ENCODE results near the gene SURF6.
"Not testable (repeated sequence)": the region's sequence is repeated elsewhere in the genome, so short reads cannot be mapped to it uniquely, and the experiment has no call there.

SURF6 gene

DNA sequence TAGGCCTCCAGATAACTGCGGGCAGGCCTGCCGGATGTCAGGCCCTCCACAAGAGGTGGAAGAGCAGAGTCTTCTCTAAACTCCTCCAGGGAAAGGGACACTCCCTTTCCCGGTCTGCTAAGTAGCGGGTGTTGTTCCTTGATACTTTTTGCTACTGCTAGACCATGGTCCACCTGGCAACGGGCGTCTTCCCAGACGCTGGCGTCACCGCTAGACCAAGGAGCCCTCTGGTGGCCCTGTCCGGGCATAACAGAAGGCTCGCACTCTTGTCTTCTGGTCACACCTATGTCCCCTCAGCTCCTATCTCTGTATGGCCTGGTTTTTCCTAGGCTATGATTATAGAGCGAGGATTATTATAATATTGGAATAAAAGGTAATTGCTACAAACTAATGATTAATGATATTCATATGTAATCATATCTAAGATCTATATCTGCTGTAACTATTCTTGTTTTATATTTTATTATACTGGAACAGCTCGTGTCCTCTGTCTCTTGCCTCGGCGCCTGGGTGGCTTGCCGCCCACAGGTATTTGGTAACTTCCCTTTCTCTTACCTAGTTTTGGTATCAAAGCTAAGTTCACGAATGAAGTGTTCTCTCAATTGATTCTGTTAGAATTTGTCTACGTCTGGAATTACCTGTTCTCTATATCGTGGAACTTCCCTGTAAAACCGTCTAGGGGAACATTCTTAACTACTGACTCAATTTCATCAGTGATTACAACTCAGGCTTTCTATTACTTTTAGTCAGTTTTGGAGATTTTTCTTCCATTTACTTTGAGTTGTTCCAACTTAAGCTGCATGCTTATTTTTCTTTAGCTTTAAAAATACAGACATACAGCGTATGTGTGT is 6.5 kb downstream of the SURF6 start:
- not testable (repeated sequence) for H3K27ac Mint-ChIP-seq; DNase-seq (ENCODE audit: low spot score in 2 of 2); H3K9me3 Mint-ChIP-seq; ATAC-seq; H3K4me3 Mint-ChIP-seq
- Mint-ChIP-seq H3K4me1 (peaks cover 26% of the 10 kb centered on the region), H3K36me3 (peaks cover 63% of the 10 kb centered on the region)

DNA sequence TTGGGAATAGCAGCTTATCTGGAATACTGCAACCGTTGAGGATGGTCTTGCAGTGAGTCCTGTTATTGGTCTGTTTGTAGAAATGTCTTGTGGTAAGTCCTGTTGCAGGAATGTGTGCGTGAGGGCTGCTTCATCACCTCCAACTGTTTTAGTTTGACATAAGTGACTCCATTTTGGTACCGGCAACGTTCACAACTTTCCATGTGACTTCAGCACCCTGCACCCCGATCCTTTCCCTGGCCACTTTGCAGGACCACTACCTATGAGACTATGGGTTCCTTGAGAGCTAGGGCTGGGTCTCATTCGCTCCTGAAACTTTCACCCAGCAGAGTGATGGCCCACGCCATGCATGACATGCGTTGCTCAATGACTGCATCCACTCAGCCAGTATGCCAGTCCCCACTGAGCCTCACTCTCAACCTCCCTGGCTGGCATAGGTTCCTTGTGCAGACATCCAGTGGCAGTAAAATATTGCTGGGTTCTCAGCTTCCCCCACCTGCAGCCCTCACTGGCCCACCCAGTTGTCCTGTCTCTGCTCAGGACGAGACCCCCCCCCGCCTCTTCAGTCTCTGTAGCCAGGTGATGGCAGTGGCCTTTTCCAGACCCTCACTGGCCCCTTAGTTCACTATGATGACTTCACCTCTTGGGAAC is 8.0 kb downstream of the SURF6 start:
- no peak for DNase-seq (ENCODE audit: low spot score in 2 of 2)
- Mint-ChIP-seq H3K4me1 (peaks cover 27% of the 10 kb centered on the region), H3K36me3 (peaks cover 47% of the 10 kb centered on the region), H3K4me3 (no peak overlapping the region), H3K9me3 (no peaks in the 10 kb centered on the region), H3K27ac (peak overlapping the region; percentile 11)
- ATAC-seq = no peak

DNA sequence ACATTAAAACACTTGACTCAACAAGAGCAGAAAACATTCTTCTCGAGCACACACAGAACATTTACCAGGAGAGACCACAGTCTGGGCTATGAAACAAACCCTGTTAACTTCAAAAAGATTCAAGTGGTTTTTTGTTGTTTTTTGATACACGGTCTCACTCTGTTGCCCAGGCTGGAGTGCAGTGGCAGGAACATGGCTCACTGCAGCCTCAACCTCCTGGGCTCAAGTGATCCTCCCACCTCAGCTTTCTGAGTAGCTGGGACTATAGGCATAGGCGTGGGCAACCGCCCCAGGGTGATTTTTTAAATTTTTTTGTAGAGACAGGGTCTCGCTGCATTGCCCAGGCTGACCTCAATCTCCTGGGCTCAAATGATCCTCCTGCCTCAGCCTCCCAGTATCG is 9.0 kb downstream of the SURF6 start:
- H3K4me1 Mint-ChIP-seq = peaks cover 19% of the 10 kb centered on the region
- H3K36me3 Mint-ChIP-seq = peaks cover 38% of the 10 kb centered on the region
- H3K9me3 Mint-ChIP-seq; DNase-seq (ENCODE audit: low spot score in 2 of 2); ATAC-seq; H3K4me3 Mint-ChIP-seq; H3K27ac Mint-ChIP-seq: not testable (repeated sequence)

DNA sequence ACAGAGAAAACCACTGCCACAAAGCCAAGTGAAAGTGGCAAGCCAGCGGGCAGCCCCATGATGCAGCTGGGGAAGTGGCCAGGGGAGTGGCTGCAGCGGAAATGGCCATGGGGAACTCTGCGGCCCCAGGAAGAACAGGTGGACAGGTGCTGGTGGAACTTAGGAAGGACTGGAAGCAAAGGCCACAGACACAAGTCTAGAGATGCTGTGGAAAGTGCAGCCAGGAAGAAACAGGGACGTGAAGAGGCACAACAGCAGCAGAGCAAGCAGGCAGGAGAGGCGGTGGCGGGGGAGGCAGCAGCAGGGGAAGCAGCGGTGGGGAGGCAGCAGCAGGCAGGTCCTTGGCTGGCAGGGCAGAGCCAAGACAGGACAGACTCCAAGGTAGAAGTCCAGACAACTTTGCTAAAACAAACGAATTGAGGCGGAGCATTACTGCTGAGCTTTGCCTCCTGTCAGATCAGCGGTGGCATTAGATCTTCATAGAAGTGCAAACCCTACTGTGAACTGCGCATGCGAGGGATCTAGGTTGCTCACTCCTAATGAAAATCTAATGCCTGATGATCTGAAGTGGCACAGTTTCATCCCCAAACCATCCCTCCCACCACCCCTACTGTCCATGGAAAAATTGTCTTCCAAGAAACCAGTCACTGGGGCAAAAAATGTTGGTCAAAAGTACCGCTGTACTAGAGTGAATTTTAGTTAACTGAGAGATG is 11.8 kb downstream of the SURF6 start:
- Mint-ChIP-seq H3K27ac (no peak overlapping the region), H3K4me3 (no peak overlapping the region), H3K9me3 (no peaks in the 10 kb centered on the region), H3K4me1 (peaks cover 16% of the 10 kb centered on the region), H3K36me3 (peaks cover 11% of the 10 kb centered on the region)
- DNase-seq (ENCODE audit: low spot score in 2 of 2) (no peak), ATAC-seq (no peak)

DNA sequence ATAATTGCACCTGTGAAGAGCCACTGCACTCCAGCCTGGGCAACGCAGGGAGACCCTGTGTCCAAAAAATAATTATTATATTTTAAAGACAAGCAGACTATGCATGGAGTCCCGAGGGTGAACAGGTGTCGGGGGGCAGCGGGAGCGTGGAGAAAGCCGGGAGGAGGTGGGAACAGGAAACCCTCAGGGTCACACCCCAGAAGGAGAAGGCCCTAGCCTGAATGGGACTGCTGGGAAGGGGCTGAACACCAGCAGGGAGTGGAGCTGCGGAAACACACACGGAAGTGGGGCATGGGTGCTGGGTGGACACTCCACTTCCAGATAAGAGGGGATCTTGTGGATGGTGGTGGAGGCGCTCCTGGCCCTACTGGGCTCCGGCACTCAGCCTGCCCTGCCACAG is 12.8 kb downstream of the SURF6 start:
- H3K27ac Mint-ChIP-seq = no peak overlapping the region
- no peaks in the 10 kb centered on the region for H3K9me3 Mint-ChIP-seq
- H3K4me1 Mint-ChIP-seq = peaks cover 10% of the 10 kb centered on the region
- peaks cover 2% of the 10 kb centered on the region for H3K36me3 Mint-ChIP-seq
- DNase-seq (ENCODE audit: low spot score in 2 of 2) (no peak), ATAC-seq (no peak)
- H3K4me3 Mint-ChIP-seq = no peak overlapping the region

DNA sequence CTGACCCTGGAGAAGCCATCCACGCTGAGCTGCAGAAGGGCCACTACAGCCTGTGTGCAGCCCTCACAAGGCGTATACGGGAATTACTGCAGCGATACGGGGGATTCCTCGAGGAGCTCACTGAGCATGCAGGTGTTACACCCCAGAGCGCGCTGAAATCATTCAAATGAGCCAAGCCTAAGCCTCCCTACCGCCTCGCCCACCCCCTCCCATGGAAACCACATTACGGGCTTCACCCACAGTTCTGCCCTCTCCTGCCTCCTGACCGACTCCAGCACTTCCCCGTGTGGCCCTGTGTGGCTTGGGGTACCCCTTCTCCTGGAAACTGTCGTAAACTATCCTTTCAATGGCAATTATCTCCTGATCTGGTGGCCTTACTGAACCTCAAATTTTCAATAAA is 13.3 kb downstream of the SURF6 start:
- no peak for DNase-seq (ENCODE audit: low spot score in 2 of 2)
- Mint-ChIP-seq H3K9me3 (no peaks in the 10 kb centered on the region), H3K36me3 (no peaks in the 10 kb centered on the region), H3K4me3 (no peak overlapping the region), H3K27ac (no peak overlapping the region), H3K4me1 (peaks cover 10% of the 10 kb centered on the region)
- ATAC-seq = no peak

DNA sequence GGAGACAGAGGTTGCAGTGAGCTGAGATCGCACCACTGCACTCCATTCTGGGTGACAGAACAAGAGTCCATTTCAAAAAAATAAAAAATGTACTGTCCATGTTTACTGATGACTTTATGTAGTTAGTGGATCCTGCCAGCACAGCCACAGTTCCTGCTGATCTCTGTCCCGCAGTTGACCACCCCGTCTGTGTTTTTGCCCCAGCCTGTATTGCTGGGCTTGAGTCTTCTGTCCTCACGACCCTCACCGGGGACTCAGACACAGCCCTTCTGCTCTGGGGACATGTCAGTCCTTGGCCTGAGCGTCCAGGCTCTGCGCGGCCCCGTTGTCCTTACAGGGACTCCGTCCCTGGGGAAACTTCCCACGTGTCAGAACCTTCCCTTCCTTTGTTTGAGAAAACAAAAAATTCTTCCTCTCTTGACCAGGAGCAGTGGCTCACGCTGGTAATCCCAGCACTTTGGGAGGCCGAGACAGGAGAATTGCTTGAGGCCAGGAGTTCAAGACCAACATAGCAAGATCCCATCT is 14.5 kb downstream of the SURF6 start:
- peaks cover 10% of the 10 kb centered on the region for H3K4me1 Mint-ChIP-seq
- DNase-seq (ENCODE audit: low spot score in 2 of 2) = no peak
- H3K36me3 Mint-ChIP-seq = no peaks in the 10 kb centered on the region
- no peak for ATAC-seq
- H3K4me3 Mint-ChIP-seq = no peak overlapping the region
- H3K9me3 Mint-ChIP-seq = no peaks in the 10 kb centered on the region
- H3K27ac Mint-ChIP-seq = no peak overlapping the region

DNA sequence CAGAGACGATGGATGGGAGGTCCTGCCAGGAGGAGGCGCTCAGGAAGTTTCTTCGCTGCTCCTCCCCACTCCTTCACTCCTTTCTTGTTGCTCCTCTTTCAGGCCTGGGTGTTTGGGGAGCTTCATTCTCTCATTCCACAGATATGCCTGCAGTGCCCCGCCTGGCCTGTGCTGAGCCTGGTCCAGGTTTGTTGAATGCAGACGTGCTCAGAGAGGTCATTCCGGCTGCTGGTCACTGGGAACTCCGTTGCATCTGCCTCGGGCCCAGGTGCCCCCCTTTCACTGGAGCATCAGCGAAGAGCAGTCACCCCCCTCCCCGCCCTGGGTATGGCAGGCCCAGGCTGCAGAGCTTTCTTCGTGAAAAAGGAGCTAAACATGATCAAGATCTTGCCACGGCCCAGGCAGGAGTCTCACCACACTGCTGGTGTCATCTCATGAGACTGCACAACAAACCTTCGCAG is 15.5 kb downstream of the SURF6 start:
- DNase-seq (ENCODE audit: low spot score in 2 of 2) = no peak
- Mint-ChIP-seq H3K4me3 (no peak overlapping the region), H3K36me3 (no peaks in the 10 kb centered on the region), H3K27ac (no peak overlapping the region), H3K9me3 (no peaks in the 10 kb centered on the region), H3K4me1 (peaks cover 10% of the 10 kb centered on the region)
- no peak for ATAC-seq

DNA sequence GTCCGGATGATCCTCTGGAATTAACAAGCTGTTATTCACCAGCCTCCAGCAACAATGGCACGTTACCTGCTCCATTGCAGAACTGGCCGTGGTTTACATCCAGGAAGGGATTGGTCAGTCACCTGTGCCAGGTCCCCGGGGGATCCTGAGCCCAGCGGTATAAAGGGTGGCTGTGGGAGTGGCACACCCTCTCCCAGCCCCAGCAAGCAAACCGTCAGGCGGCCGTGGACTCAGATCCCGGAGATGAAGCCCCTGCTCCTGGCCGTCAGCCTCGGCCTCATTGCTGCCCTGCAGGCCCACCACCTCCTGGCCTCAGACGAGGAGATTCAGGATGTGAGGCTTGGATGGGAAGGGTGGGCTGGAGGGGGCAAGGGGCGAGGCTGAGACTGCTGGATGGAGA is 18.4 kb downstream of the SURF6 start:
- not testable (repeated sequence) for DNase-seq (ENCODE audit: low spot score in 2 of 2); H3K36me3 Mint-ChIP-seq; H3K4me1 Mint-ChIP-seq; H3K9me3 Mint-ChIP-seq; ATAC-seq; H3K27ac Mint-ChIP-seq; H3K4me3 Mint-ChIP-seq

DNA sequence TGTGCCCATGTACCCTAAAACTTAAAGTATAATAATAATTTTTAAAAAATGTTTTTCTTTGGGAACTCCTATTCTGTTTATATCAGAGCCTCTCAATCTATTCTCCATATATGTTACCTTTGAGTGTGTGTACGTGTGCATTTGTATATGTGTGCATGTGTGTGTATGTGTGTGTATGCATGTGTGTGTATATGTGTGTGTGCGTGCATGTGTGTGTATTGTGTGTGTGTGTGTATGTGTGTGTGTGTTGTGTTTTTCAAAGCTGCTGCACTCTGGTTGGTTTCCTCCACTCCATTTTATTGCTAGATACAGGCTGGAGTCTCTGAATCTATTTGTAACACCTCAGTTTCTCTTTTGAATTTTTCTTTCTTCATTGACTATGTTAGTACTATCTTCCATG is 20.0 kb downstream of the SURF6 start:
- Mint-ChIP-seq H3K4me3 (no peak overlapping the region), H3K27ac (no peak overlapping the region), H3K4me1 (no peaks in the 10 kb centered on the region), H3K9me3 (no peaks in the 10 kb centered on the region), H3K36me3 (no peaks in the 10 kb centered on the region)
- DNase-seq (ENCODE audit: low spot score in 2 of 2) (no peak), ATAC-seq (no peak)

DNA sequence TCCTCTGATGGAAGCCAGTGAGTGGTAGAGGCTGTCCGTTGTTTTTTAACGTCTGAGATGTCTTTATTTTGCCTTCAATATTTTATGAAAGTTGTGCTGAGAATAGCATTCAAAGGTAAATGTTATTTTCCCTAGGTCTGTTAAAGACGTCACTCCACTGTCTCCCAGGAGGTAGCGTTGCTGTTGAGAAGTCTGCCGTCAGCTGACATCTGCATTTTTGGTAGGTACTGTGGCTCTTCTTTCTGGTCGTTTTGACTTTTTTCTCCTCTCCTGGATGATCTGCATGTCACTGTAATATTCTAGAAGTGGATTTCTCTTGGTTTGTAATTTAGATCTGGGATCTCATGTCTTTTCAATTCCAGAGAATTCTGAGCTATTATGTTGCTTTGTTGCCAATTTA is 26.4 kb downstream of the SURF6 start:
- no peaks in the 10 kb centered on the region for H3K36me3 Mint-ChIP-seq
- no peak overlapping the region for H3K27ac Mint-ChIP-seq
- no peak overlapping the region for H3K4me3 Mint-ChIP-seq
- no peaks in the 10 kb centered on the region for H3K4me1 Mint-ChIP-seq
- DNase-seq (ENCODE audit: low spot score in 2 of 2) (no peak), ATAC-seq (no peak)
- no peaks in the 10 kb centered on the region for H3K9me3 Mint-ChIP-seq

DNA sequence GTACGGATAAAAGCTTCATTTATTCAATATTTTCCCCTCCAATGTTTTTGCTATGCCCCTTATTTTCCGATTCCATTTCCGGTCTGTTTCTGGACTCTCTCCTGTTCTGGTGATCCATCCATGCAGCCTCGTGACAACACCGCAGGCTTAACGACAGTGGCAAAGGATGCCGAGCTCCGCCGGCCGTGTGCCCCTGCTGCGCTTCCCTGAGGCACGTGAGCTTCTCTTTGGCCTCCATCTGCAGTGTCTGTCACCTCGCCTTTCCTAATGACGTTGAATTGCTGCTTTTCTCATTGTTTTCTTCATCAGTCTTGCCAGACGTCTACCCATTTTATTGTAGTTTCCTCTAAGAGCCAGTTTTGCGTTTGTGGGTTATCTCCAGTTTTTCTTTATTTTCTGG is 28.7 kb downstream of the SURF6 start:
- Mint-ChIP-seq H3K4me3 (no peak overlapping the region), H3K9me3 (no peaks in the 10 kb centered on the region), H3K27ac (no peak overlapping the region), H3K4me1 (no peaks in the 10 kb centered on the region), H3K36me3 (no peaks in the 10 kb centered on the region)
- DNase-seq (ENCODE audit: low spot score in 2 of 2) (no peak), ATAC-seq (no peak)

DNA sequence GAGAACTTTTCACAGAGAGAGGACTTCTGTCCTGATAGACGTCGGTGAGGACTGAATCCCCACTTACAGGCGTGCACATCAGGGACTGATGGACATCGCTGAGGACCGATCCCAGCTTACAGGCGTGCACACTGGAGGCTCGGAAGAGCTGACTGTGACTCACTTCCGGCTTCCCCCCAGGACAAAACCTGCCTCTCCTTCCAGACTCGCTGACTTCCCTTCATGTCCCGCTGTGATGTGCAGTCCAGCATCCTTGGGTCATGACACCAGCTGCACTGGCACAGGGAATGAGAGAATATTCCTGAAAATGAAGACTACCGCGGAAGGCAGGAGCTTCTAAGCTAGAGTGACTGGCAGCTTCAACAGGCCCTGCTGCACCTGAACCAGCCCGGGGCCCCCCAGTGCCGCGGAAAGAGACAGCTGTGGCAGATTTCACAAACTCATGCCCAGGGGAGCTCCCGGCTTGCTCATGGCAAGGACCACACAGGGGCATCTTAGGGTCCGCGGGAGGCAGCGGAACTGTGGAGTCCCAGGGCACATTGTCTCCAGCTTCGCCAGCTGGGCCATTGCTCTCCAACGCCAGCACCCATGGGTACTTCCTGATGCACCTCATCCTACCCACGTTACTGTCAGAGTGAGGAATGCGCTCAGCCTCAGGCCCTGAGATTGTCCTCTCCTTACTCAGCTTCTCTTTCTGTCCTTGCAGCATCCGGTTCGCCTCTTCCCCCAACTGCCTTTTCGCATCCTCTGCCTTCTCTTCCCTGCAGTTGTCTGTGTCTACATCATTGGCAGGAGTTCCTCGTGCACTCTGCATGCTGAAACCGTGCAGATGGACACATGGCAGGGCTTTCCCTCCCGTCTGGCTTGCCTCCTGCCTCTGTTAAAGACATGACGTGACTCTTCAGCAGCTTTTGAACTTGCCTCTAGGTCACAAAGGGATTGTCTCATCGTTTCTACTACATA is 29.5 kb downstream of the SURF6 start:
- Mint-ChIP-seq H3K9me3 (no peaks in the 10 kb centered on the region), H3K36me3 (no peaks in the 10 kb centered on the region), H3K27ac (no peak overlapping the region), H3K4me1 (no peaks in the 10 kb centered on the region), H3K4me3 (no peak overlapping the region)
- ATAC-seq (no peak), DNase-seq (ENCODE audit: low spot score in 2 of 2) (no peak)

DNA sequence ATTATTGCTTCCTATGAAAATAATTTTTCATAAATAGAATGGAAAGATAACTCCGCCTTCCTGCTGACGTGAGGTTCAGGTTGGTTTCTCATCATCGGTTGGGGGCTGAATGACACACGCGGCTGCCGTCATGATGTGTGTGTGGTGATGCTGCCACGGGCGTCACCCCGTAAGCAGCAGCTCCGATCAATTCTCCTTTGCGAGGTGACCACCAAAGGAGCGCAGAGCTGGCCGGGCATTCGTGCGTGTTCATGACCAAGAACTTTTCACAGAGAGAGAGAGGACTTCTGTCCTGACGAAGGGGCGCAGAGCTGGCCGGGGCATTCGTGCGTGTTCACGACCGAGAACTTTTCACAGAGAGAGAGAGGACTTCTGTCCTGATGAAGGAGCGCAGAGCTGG is 30.3 kb downstream of the SURF6 start:
- ATAC-seq = no peak
- H3K4me3 Mint-ChIP-seq = no peak overlapping the region
- no peaks in the 10 kb centered on the region for H3K36me3 Mint-ChIP-seq
- no peaks in the 10 kb centered on the region for H3K9me3 Mint-ChIP-seq
- no peak overlapping the region for H3K27ac Mint-ChIP-seq
- no peaks in the 10 kb centered on the region for H3K4me1 Mint-ChIP-seq
- DNase-seq (ENCODE audit: low spot score in 2 of 2) = no peak

Measured in stimulated activated effector memory CD8-positive, alpha-beta T cell treated with anti-CD3 and anti-CD28 coated beads, Interleukin-12 subunit alpha, Interleukin-12 subunit beta, amount 100 ng/mL, for 72 hours (primary cell).